WTC11 (cell line): ENCODE results near the gene MBP.

Experiments
- CBFB ChIP-seq: sonication (generic); formaldehyde crosslinking; IDR thresholded peaks from 2 replicates; pipeline ENCODE4 v1.8.1; 2022; ENCODE audit warnings: mild to moderate bottlenecking, low read depth, missing genetic modification reagents
- CDX4 ChIP-seq: fragments of 250-450 bp; sonication (Bioruptor Pico); IDR thresholded peaks from 2 replicates; pipeline ENCODE4 v1.9.0; 2021; ENCODE audit warnings: moderate library complexity, mild to moderate bottlenecking, inconsistent platforms, borderline replicate concordance
- ELF4 ChIP-seq: sonication (generic); formaldehyde crosslinking; IDR thresholded peaks from 2 replicates; pipeline ENCODE4 v1.8.1; 2022; ENCODE audit warnings: low read depth, mild to moderate bottlenecking, moderate library complexity, missing genetic modification reagents
- FOXJ3 ChIP-seq: sonication (generic); formaldehyde crosslinking; IDR thresholded peaks from 2 replicates; pipeline ENCODE4 v1.9.0; 2021; ENCODE audit warnings: missing genetic modification reagents, mild to moderate bottlenecking, borderline replicate concordance
- JUN ChIP-seq: sonication (generic); formaldehyde crosslinking; IDR thresholded peaks from 2 replicates; pipeline ENCODE4 v1.8.0; 2023; ENCODE audit warnings: mild to moderate bottlenecking, missing genetic modification reagents
- MAX ChIP-seq: sonication (generic); formaldehyde crosslinking; IDR thresholded peaks from 2 replicates; pipeline ENCODE4 v1.8.0; 2022; ENCODE audit warnings: mild to moderate bottlenecking, missing genetic modification reagents
- NFYB ChIP-seq: sonication (generic); formaldehyde crosslinking; conservative IDR thresholded peaks from 2 replicates; pipeline ENCODE4 v1.8.0; 2022; ENCODE audit warnings: low read depth, missing genetic modification reagents
- SMAD3 ChIP-seq: sonication (generic); formaldehyde crosslinking; IDR thresholded peaks from 2 replicates; pipeline ENCODE4 v1.8.0; 2022; ENCODE audit warnings: missing genetic modification reagents, mild to moderate bottlenecking, borderline replicate concordance
- SOX15 ChIP-seq: fragments of 250-450 bp; sonication (Bioruptor Pico); IDR thresholded peaks from 2 replicates; pipeline ENCODE4 v1.9.0; 2021; ENCODE audit warnings: mild to moderate bottlenecking
- TEAD1 ChIP-seq: sonication (generic); formaldehyde crosslinking; IDR thresholded peaks from 2 replicates; pipeline ENCODE4 v1.8.0; 2022; ENCODE audit warnings: mild to moderate bottlenecking, missing genetic modification reagents
- USF1 ChIP-seq: sonication (generic); formaldehyde crosslinking; IDR thresholded peaks from 2 replicates; pipeline ENCODE4 v1.8.0; 2022; ENCODE audit warnings: mild to moderate bottlenecking, missing genetic modification reagents
- ZNF512 ChIP-seq: sonication (generic); formaldehyde crosslinking; IDR thresholded peaks from 2 replicates; pipeline ENCODE4 v1.8.1; 2022; ENCODE audit warnings: missing genetic modification reagents, borderline replicate concordance
- ZSCAN18 ChIP-seq: fragments of 250-450 bp; sonication (Bioruptor Pico); IDR thresholded peaks from 2 replicates; pipeline ENCODE4 v2.1.2; 2022; ENCODE audit warnings: mild to moderate bottlenecking, moderate library complexity
- TF ChIP-seq, protein P1 (sequence below): fragments of 200-600 bp; IDR thresholded peaks from 2 replicates; pipeline ENCODE4 v1.8.0; 2022; ENCODE audit warnings: antibody characterized with exemption

GRCh38 chr18:77155031-77155430 lies 22.4 kb upstream of the MBP start:
- TF ChIP-seq, protein P1, sequence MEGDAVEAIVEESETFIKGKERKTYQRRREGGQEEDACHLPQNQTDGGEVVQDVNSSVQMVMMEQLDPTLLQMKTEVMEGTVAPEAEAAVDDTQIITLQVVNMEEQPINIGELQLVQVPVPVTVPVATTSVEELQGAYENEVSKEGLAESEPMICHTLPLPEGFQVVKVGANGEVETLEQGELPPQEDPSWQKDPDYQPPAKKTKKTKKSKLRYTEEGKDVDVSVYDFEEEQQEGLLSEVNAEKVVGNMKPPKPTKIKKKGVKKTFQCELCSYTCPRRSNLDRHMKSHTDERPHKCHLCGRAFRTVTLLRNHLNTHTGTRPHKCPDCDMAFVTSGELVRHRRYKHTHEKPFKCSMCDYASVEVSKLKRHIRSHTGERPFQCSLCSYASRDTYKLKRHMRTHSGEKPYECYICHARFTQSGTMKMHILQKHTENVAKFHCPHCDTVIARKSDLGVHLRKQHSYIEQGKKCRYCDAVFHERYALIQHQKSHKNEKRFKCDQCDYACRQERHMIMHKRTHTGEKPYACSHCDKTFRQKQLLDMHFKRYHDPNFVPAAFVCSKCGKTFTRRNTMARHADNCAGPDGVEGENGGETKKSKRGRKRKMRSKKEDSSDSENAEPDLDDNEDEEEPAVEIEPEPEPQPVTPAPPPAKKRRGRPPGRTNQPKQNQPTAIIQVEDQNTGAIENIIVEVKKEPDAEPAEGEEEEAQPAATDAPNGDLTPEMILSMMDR, result no peak
- no peak for TF ChIP-seq TEAD1
- TF ChIP-seq ZNF512 (CRISPR knock-in tag), result no peak
- no peak for TF ChIP-seq ZSCAN18 (CRISPR knock-in tag)
- TF ChIP-seq SMAD3 (CRISPR knock-in tag), result no peak
- TF ChIP-seq SOX15, result no peak
- TF ChIP-seq MAX (CRISPR knock-in tag), result no peak
- TF ChIP-seq JUN, result no peak
- no peak for TF ChIP-seq CDX4
- TF ChIP-seq FOXJ3, result no peak
- TF ChIP-seq CBFB (CRISPR knock-in tag), result no peak
- TF ChIP-seq ELF4 (CRISPR knock-in tag), result no peak
- TF ChIP-seq USF1 (CRISPR knock-in tag), result no peak
- no peak for TF ChIP-seq NFYB
